Hematopoietic multipotent progenitor cell (in vitro differentiated cells): Measurements from ENCODE around the gene MRPL37. TPM values are rescaled to one million over a fixed set of nuclear protein-coding genes. Genes with fewer than 3 reads are reported as not detected.
"Not testable (repeated sequence)": the region's sequence is repeated elsewhere in the genome, so short reads cannot be mapped to it uniquely, and the experiment has no call there.

Source experiments
- DNase-seq, 3 donors: peaks; one replicate each; pipeline ENCODE4 v3.0.0-alpha.2; 2011 to 2015; ENCODE audit warnings: low read depth in 2 of 3, low spot score in 2 of 3
- total RNA-seq: library from RNA; depleted of rRNA; stranded (reverse); fragments of >200 nt; gene quantifications from one replicate; pipeline ENCODE4 v1.2.3, GENCODE V29; 2012

Gene MRPL37
- total RNA-seq, 1 donor: 85.4 TPM

DNA sequence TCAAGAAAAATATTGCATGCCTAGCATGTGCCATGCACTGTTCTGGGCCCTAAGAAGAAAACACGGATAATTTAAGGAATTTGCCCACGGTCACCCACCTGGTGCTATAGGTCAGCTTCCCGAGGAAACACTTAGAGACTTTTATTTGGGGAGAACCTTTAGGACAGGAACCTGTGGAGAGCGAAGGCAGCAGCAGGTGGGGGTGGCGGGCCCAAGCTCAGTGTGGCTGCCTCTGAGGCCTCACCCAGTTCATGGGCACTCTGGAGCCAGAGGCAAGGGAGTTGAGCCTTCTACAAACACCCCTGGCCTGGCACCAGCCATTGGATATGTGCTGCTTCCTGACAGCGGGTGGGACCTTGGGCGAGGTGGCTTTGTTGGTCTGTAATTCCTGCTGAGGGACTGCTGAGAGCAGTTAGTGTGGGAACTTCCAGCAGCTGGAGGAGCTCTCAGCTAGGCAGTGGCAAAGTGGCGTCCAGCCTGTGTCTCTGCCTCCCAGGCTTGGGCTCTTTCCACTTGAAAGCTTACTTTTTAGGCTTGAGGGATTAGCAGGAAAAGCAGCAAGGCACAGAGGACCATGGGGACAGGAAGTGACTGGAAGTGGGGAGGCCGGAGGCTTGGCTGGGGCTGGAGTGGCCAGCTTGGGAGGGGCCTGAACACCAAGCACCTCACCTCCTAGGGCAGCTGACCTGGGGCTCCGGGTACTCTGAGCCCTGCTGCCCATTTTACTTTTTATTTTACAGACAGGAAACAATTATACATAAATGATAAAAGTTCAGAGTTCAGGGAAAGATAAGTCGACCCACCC lies 19.1 kb downstream of the MRPL37 start:
- no peak for DNase-seq

DNA sequence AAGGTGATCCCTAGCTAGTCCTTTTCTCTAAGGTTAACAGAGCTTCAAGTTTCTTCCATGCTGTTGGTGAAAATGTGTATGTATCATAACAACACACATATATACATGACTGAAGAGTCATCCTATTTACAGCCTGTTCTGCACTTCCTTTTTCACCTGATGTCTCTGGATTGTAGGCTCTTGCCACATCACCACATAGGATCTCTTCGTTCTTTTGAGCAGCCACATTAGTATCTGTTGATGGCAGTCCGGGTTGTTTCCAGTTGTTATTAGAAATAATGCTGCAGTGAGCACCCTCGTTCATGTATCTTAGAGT lies 19.7 kb downstream of the MRPL37 start:
- DNase-seq: no peak

DNA sequence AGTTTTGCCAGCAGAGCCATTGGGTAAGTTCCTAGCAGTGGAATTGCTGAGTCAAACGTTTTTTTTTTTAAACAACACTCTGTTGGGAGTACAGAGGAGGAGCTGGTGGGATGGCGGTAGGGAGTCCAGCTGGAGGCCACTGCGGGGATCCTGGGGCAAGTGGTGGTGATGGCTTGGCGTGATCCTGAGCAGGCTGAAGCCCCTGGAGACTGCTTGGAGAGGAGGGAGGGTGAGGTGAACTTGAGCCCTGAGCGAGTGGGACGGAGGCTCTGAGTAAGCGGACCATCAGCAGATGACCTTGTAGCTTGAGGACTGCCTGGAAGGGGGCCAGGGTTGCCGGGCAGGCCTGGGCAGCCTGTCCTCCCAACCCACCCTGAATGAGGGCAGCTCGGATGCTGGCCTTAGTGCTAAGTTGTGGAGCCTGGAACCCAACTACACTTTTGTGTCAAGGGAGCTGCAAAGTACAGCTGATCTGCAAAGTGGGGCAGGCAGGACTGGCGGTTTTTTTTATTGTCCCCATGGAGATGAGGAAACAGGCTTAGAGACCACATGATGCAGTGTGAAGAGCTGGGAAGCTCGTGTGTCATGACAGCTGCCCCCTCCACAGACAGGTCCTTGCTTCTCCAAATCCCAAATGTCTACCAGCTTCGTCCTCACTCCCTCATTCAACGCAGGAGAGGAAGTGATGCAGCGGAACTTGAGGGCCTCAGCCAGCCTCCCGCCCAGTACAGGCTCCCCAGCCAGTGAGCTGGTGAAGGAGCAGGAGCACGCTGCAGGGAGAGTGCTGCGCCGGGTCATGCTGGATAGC lies 20.2 kb downstream of the MRPL37 start:
- peak in 2 of 3 donors; percentile 41 to 45 for DNase-seq

DNA sequence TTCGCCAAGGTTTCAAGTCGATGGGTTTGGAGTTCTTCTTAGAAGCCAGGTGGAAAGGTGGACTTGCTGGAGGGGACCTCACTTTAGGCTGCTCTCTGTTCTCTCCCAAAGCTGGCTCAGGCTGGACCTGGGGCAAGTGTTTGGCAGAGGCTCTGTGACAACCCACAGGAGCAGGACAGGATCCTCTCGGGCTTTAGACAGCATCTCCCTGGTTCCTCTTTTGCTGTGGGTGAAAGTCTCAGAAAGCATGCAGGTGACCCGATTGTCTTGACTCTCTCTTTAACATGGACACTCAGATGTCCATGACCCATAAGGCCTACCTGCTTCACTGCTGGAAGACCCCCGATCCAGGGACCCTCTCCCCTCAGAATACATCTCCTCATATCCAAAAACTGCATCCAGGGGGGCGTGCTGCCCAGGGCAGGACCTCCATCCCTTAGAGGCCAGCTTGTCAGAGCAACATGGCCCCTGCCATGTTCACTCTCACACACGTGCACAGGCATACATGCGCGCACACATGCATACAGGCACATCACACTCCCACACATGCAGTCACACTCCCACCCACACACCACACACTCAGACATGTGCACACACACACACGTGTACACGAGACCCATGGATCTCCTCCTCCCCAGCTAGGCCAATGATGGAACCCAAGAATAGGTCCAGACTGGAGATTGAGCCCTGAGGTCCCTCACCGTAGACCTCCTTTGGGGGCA lies 21.3 kb downstream of the MRPL37 start:
- no peak for DNase-seq

DNA sequence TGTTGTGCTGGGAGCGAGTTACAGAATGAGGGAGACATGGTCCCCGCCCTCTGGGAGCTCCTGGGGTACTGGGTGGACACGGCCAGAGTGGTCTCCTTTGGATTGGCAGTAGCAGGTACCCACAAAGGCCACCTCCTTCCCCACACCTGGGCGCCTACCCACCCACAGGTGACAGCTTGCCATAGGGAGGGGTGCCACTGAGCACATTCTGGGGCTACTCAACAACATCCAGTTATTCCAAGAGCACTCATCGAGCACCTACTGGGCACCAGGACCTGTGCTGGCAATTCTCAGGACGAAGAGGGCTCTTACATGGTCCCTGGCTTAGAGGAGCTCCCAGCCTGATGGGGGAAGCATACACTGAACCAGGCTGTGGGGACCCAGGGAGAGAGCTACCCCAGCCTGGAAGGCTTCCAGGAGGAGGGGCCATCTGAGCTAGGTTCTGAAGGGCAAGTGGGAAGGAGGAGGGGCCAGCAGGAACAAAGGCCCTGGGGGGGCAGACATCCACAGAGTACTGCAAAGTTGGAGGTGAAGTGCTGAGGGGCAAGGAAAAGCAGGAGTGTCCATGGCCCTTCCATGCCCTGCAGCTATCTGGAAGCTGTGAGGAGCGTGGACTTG lies 22.0 kb downstream of the MRPL37 start:
- DNase-seq: no peak

DNA sequence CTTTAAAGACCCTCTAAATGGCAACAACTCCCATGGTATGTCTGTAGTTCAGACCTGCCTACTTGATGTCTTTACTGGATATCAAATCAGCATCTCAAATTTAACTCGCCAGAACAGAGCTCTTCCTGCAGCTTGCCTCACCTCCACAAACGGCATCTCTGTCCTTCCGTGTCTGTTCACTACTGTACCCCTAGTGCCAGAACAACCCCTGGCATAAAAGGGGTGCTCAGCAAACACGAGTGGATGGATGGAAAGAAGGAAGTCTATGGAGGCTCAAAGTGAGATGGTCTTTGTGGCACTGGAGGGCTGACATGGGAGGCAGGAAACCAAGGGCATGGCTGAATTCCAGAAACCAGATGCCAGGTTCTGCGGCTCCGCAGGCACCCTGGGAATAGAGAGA lies 22.7 kb downstream of the MRPL37 start:
- DNase-seq: no peak

DNA sequence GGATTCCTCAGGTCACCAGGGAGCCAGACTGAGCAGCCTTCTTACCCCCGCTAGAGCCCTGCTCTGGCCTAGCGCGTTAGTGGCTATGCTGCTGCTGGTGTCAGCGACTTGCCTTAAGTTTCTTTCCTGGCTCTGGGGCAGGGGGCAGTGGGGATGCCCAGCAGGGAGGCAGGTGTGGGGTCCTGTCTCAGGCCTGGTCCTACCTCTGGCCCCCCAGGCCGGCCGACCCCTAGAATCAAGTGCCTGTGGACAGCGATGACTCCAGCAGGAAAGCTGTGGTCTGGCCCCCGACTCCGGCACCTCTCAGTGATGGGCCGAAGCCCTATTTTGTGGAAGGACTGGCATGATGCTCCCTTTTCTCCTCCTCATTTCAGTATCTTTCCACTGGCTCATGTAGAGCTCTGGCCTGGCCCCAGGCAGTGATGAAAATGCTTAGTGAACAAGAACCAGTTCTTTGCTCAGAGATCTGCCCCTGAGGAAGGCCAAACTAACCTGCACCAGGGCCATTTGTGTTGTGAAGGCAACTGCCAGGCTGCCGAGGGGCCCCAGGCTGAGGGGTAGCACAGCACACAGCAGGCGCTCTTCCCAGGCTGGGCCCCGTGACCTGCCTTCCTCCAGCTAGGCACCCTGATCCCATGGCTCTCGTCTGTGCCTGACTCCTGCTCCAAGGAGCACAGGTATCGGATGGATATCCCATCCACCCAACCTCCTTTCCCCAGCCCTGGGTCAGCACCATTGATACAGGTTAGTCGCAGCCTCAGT lies 23.7 kb downstream of the MRPL37 start:
- DNase-seq: no peak

DNA sequence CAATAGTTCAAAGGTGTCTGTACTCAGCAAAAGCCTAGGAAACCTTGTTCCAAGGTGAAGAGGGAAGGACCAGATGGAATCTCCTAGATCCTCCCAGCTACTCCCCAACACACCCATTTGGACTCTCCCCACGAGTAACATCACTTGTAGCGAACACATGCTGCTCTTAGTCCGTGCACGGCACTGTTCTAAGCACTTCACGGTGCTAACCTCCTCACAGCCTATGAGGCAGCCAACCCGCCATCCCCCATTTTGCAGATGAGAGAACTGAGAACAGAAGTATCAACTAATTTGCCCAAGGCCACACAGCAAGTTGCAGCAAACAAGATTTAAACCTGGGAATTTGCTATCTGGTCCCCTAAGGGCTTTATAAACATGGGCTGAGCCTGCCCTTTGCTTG lies 24.3 kb downstream of the MRPL37 start:
- DNase-seq: no peak

DNA sequence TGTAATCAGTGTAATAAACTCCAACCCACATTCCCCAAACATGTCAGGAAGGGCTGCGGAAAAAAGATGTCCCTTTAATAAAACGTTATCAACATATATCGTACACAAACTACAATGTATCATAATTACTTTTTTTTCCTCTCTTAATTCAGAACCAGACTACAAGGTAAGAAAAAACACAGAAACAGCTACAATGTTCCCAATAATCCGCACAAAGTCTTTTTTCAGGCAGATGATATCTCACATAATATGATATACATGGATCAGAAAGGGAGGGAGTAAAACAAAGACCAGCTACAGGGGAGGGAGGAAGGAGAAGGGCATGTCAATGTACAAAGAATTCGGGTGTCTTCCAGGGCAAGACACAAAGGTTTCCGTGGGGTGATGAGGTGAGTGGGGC lies 25.4 kb downstream of the MRPL37 start:
- DNase-seq: no peak

DNA sequence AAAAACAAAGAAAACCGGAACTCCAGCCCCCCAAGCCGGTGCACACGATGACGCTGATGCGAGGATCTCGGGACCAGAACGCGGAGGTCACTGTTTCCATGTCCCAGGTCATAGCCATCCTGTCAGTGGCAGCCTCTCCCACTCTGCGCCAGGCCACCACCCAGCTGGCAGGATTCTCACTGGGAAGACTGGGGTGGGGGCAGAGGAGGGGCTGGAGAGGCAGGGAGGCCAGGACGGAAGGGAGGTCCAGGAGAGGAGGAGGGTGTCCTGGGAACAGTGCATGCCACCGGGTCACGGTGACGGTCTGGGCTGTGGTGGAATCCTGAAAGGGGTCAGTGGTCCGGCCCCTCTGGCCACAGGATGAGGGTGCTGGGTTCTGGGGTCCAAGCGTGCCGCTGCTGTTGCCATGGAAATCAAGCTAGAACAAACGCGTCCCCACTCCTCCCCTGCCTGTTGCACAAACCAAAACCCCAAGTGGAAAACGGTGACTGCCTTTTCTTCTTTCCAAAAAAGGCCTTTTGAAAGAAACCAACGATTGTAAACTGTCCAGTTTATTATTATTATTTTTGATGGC lies 26.1 kb downstream of the MRPL37 start:
- no peak for DNase-seq

DNA sequence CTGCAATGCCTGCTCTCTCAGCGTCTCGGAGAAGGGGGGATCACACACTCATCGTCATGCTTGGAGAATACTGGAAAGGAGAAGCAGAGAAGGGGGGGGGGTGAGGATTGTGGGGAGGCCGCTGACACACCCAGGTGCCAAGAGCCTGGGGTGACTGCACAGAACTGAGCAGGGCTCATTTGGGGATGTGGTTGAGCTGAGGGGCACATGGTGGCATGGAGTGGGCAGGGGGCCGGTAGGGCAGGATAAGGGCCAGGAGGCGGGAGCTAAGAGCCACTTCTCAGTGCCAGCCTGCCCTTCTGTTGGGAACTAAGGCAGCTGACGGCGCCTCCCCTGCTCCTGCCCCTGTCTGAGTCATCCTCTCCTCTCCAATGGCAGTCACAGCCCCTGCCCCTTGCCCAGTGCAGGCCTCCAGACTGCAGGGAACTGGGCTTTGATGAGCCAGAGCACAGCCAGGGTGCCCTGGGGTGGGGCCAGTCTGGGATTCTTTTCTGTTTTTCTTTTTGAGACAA lies 27.2 kb downstream of the MRPL37 start:
- peak in 1 of 3 donors; percentile 24 for DNase-seq

DNA sequence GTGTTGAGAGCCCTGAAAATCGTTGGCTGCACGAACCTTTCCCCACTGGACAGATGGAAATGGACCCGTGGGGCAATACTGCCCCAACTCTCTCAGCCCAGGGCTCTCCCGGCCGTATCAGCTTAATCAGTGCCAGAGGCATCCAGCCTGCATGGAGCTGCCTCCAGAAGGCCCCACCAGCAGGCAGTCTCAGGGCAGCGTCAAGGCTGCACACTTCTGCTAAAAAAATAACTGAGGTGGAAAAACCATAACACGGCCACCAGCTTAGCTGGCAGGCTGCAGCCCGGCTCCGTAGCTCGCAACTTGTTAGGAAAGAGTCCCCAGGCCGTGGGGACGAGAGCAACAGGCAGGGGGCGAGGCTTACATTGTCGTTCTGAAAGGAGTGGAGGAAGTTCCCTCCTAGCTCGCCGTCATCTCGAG lies 27.9 kb downstream of the MRPL37 start:
- DNase-seq: no peak

DNA sequence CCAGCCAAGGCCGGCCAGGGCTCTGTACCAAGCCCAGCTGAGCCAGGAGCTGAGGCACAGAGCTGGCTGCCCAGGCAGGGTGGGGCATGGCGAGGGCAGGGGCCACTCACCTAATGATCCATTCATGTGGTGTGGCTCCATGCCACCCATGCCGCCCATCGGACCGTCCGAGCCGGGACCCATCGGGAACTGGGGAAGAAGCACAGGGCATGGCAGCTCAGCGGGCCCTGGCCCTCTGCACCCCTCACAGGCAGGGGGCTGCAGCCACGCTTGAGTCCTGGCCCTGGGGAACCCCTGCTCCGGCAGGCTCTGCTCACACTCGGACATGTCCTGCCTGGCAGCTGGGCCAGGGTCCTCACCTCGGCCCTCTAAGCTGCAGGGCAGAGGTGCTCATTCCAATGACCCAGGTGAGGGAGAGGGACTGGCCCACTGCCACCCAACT lies 28.7 kb downstream of the MRPL37 start:
- no peak for DNase-seq

DNA sequence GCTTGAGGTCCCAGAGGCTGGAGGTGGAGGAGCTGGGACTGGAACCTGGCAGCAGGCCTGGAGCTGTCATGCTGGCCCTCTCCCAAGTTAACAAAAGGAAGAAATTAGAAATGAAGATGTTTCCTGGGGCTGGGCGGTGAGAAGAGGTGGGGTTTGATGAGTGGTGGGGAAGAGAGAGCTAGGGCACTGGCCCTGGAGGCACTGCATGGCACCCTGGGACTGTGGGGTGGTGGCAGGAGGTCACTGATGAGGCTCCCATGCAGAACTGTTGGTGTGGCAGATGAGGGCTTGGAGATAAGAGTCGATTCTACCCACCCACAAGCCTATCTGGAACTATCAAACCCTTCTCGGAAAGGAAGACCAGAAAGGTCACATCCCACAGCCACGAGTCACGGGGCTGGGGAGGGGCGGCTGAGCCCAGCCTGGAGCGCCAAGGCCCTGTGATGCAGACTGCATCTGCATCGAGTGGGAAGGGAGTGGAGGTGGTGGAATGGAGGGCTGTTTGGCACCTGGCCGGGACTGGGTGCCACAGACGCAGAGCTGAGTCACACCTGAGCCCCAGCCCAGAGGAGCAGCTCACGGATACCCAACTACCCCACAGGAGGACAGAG lies 29.4 kb downstream of the MRPL37 start:
- DNase-seq: peak in 2 of 3 donors; percentile 24 to 54

DNA sequence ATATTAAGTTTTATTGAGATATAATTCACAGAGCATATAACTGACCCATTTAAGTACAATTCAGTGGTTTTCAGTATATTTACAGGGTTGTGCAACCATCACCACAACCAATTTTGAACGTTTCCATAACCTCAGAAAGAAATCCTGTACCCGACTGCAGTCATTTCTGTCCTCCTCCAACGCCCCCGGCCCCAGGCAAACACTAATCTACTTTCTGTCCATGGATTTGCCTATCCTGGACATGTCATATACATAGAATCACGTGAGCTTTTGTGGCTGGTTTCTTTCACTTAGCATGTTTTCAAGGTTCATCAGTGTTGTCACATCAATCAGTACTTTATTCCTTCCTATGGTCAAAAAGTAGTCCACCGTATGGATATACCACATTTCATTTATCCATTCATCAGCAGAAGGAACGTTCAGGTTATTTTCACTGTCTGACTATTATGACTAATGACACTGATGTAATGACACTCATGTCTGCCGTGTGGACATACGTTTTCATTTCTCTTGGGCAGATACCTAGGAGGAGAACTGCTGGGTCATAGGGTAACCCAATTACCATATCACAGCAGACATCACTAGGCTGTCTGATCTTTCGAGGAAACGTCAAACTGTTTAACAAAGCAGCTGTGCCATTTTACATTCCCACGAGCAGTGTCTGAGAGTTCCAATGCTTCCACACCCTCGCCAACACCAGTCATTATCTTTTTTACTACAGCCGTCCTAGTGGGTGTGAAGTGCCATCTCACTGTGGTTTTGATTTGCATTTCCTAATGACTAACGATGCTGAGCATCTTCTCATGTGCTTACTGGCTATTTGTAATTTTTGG lies 30.8 kb downstream of the MRPL37 start:
- DNase-seq: peak in 2 of 3 donors; percentile 26 to 36

DNA sequence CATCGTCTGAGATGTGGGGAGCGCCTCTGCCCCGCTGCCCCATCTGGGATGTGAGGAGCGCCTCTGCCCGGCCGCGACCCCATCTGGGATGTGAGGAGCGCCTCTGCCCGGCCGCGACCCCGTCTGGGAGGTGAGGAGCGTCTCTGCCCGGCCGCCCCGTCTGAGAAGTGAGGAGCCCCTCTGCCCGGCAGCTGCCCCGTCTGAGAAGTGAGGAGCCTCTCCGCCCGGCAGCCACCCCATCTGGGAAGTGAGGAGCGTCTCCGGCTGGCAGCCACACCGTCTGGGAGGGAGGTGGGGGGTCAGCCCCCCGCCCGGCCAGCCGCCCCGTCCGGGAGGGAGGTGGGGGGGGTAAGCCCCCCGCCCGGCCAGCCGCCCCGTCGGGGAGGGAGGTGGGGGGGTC lies 33.2 kb downstream of the MRPL37 start:
- DNase-seq: not testable (repeated sequence)

DNA sequence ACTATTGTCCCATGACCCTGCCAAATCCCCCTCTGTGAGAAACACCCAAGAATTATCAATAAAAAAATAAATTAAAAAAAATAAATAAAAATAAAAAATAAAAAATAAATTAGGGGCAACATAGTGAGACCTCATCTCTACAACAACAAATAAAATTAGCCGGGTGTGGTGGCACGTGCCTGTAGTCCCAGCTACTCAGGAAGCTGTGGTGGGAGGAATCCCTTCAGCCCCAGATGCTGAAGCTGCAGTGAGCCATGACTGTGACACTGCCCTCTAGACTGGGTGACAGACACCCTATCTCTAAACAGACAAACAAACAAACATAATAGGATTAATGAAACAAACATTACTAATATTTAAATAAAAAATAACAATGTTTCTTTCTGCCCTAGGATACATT lies 34.3 kb downstream of the MRPL37 start:
- DNase-seq: no peak

DNA sequence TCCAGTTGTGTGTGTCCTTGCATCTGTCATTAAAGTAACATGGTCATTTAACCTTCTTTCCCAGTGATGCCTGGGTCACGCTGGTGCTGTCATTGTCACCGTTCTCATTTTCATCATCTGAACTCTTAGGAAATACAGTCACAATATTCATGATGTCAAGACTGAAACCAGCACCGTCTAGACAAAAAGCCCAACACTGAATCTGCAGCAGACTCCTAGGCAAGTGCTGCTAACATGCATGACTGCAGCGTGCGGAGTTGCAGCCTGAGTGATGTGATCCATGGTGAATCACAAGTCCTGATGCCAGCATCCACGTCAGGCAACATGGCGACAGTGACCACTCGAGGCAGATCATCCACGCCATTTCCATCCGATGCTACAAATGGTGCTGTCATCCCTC lies 37.6 kb downstream of the MRPL37 start:
- no peak for DNase-seq
